Fibroblast of skin of left biceps (primary cell): ENCODE data around the gene MOB3A.
"Not testable (repeated sequence)": the region's sequence is repeated elsewhere in the genome, so short reads cannot be mapped to it uniquely, and the experiment has no call there.

Experiments used
- DNase-seq, 2 experiments: peaks; one replicate each; pipeline ENCODE4 v3.0.0-alpha.2; 2013; ENCODE audit warnings: low read depth in 2 of 2

The MOB3A gene

DNA sequence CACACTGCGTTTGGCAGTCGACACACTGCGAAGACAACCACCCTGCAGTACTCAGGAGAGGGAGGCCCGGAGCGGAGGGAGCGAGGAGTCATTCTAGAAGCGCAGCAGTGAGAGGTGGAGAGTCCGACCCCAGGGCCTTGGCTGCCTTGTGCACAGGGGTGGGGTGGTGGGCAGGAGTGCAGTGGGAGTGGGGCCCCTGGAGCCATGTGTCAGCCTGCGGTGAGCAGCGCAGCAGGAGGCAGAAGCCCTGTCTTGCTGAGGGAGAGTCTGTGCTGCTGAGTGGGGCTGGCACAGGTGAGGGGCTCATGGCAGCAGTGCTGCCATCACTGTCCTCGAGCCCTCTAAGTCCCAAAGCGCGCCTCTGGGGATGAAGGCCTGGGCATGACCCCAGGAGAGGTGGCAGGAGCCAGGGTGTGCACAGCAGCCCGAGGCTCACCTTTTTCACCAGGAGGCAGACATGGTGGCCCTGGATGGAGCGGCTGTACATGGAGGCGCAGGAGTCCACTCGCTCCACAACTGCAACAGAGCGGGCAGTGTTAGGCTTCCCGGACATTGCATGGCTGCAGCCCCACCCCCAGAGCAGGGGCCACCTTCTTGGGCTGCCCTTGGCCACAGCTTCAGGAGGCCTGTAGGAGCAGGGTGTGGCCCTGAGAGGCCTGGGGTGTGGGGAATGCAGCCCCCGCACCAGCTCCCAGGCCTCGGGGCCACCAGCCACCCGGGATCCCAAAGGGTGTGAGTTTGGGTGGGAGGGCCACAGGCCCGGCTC is 12.3 kb upstream of the MOB3A start:
- no peak for DNase-seq

DNA sequence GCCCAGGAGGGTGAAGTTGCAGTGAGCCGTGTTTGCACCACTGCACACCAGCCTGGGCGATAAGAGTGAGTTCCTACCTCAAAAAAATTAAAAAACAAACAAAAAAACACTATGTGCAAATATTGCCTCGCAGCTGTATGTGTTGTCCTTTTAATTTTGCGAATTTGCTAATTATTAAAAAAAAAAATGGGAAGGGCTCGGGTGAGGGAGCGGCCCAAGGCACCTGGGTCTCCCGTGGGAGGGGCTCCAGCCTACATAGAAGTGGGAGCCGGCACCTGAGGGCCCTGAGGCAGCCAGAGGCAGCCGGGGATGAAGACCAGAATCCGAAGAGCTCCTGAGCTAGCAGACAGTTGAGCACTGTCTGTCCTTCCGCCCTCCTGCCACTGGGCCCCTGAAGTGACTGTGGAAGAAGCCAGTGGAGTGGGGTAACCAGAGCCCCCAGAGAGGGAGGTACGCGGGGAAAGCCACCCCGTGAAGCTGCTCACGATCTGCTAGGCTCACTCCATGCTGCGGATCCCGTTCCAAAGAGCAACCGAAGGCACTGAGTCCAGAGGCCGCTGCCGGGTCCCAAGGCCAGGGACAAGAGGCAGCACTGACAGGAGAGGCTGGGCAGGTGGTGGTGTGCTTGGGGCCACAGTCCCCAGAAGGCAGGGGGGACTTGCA is 7.0 kb upstream of the MOB3A start:
- DNase-seq: no peak

DNA sequence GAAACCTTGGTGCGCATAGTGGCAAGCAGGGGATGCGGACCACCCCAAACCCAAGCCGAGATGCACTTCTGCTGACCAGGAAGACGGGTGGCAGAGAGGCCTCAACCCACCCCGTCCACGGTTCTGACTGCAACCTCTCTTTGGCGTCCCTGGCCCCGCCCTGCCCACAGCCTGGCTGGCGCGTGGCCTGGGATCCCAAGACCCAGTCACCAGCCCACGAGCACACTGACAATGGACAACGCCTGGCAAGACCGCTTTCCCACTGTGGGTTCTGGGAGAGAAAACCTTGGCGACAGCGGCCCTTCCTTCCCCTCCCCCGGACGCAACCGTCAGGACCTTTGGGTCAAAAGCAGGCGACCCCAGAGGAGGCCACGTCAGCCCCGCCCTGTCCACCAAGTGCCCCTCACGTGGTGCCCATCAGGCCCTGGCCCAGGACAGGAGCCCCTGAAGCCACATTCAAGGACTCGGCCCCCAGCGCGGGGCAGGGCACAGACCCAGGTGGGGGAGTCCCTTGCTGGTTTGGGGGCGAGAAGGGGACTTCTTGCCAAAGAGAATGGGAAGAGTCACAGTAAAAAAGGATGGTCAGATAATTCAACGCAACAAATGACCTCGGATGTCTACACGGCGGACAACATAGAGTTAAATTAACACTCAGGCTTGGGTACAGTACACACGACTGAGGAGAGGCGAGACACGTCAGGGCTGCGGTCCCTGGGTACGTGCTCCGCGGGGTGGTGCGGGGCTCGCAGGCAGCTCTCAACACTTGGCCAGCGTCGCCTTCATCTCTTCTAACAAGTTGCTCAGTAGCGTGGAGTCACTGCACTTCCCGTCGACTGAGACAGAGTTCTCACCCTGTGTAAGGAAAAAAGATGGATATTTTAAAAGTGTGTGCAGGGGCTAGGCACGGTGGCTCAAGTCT is 5.5 kb upstream of the MOB3A start:
- no peak for DNase-seq

DNA sequence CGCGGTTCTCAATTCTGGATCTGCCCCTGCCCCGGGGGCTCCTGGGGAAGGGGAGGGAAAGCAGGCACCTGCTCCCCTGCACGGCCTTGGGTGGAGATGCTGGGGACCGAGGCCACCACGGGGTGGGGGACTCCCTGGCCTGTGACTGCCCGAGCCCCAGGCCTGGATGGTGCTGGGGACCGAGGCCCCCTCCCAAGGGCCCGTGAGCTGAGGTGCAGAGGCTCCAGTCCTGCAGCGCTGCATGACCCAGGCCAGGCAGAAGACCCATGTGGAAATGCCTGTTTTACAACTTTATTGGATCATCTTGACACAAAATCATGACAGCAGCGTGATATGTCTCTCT is 4.6 kb upstream of the MOB3A start:
- DNase-seq: no peak

DNA sequence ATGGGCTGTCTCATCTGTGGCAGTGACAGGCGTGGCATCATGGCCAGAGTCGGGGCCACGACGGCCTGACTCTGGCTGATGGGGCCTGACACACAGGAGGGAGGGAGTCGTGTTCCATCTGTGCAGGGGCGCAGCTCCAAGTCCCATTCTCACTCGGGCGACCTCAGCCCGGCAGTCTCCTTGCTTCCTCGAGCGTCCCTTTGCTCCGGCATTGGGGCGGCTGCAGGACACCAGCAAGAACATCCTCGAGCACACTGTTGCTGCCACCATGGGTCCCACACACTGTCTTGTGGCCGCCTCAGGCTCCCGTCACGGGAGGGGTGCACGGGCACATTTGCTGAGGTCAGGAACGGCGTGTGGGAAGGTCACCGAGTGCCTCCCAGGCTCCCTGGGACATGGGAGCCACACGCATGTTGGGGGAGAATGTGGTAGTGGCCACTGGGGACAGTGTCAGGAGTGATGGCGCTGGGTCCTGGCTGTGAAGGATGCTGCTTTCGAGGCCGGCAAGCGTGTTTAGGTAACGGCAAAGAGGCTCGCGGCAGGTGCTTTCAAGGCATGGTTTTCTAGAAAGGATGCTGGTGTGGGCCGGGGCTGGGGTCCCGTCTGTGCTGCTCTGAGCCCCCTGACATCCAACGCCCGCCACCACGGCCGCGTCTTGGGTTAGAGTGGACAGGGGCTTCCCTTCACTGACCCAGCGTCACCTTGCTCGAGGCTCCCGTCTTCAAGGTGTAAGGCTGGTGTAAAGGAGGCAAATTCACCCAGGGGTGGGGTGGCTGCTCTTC is 4.0 kb upstream of the MOB3A start:
- no peak for DNase-seq

DNA sequence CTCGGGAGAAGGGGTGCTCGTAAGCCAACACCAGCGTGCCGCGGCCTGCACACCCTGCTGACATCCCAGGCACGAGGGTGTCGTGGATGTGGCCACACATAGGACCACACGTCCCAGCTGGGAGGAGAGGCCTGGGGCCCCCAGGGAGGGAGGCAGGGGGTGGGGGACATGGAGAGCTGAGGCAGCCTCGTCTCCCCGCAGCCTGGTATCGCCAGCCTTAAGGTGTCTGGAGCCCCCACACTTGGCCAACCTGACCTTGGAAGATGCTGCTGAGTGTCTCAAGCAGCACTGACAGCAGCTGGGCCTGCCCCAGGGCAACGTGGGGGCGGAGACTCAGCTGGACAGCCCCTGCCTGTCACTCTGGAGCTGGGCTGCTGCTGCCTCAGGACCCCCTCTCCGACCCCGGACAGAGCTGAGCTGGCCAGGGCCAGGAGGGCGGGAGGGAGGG is 3.0 kb upstream of the MOB3A start:
- DNase-seq: no peak

DNA sequence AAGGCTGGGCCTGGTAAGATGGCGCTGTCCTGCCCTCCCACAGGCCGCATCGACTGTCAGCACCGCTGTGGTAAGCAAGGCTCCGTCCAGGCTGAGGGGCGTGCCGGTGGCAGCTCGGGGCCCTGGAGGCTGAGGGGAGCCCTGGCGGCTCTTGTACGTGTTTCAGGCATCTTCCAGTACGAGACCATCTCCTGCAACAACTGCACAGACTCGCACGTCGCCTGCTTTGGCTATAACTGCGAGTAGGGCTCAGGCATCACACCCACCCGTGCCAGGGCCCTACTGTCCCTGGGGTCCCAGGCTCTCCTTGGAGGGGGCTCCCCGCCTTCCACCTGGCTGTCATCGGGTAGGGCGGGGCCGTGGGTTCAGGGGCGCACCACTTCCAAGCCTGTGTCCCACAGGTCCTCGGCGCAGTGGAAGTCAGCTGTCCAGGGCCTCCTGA is 1.8 kb upstream of the MOB3A start:
- DNase-seq: no peak

DNA sequence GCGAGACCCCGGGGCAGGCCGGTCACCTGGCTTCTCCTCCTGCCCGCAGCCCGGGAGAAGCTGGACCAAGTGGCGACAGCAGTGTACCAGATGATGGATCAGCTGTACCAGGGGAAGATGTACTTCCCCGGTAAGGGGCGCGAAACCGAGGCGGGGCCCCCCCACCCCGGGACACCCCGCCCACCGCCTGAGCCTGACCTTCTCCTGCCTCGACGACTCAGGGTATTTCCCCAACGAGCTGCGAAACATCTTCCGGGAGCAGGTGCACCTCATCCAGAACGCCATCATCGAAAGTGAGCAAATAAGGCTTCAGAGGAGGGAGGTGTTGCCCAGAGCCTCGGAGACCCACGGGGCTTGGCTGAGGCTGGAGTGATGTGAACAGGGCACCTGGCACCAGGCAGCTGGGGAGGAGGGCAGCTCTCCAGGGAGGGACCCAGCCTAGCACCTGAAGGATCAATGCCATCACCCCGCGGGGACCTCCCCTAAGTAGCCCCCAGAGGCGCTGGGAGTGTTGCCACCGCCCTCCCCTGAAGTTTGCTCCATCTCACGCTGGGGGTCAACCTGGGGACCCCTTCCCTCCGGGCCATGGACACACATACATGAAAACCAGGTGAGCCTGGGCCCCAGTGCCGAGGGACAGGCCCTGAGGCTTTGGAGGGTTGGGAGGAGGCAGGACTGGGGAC is 1.2 kb upstream of the MOB3A start:
- no peak for DNase-seq

DNA sequence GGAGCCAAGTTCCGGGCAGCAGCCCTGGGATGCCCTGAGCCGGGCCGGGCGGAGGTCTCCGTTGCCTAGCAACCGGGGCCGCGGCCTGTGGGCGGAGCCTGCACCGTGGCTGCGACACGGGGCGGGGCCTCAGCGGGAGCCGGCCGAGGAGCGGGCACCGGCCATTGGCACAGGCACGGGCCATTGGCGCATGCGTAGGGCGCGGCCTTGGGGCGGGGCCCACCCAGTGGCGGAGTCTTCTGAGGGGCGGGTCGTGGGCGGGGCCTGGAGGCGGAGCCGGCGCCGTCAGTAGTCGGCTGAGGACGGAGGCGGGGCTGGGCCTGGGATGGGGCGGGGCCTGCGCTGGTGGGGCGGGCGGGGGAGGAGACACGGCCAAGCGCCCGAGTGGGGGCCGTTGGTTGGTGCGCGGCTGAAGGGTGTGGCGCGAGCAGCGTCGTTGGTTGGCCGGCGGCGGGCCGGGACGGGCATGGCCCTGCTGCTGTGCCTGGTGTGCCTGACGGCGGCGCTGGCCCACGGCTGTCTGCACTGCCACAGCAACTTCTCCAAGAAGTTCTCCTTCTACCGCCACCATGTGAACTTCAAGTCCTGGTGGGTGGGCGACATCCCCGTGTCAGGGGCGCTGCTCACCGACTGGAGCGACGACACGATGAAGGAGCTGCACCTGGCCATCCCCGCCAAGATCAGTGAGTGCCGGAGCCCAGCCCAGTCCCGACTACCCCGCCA is 515 bp upstream of the MOB3A start, which contains the start of gene IZUMO4:
TSS of gene IZUMO4 (plus strand) at position 436 of the 723 bp plus-strand sequence. CDS start at position 467, 31 bp downstream.
- peak; percentile 92 to 94 for DNase-seq

DNA sequence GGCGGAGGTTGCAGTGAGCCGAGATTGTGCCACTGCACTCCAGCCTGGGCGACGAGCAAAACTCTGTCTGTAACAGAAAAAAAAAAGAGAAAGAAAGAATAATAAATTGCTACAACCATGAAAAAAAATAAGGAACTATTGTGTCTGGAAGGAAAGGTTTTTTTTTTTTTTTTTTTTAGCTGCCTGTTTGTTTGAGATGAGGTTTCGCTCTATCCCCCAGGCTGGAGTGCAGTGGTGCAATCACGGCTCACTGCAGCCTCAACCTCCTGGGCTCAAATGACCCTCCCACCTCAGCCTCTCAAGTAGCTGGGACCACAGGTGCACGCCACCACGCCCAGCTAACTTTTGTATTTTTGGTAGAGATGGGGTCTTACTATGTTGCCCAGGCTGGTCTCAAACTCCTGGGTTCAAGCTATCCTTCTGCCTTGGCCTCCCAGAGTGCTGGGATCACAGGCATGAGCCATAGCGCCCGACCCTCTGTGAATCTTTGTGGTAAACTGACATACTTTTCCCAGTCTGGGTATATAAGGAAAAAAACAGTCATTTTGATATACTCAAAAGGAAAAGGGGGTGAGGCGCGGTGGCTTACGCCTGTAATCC is 4.1 kb downstream of the MOB3A start:
- not testable (repeated sequence) for DNase-seq

DNA sequence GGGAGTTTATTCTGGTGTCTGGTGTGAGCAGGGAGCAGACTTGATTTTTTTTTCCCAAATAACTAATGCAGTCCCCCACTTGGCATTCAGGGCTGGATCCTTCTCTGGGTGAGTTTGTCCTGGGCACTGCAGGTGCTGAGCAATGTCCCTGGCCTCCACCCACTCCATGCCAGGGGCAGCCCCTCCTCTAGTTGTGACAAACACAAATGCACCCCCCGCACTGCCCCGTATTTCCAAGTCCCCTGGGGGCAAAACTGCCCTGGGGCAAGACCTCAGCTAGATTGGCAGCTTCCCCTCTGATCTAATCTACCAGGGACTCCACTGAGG is 6.4 kb downstream of the MOB3A start:
- DNase-seq: no peak

DNA sequence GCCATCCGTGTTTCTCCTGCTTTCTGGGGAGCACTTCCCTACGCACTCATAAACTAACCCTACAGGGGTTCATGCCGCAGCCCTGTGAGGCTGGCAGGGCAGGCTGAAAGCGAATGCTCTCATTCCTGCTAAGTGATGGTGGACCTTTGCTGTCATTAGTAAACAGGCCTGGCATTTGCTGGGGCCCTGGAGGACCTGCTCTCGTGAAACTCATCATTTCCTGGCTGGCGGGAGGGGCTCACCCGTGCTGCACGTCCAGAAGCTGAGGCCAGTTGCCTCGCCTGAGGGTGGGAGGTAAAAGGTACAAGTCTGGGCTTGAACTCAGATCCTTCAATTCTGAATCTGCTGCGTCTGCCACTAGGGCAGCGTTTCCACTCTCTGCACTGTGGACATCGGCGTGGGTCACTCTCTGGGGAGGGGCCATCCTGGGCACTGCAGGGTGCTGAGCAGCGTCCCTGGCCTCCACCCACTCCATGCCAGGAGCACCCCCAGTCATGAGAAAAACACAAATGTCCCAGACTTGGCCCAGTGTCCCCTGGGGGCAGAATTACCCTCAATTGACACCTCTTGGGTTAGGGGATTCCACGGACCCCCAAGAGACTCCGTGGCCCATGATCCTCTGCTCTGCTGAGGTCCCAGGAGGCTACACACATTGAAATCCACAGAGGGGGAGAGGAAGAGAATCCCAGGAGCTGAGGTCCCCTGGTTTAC is 7.0 kb downstream of the MOB3A start:
- no peak for DNase-seq

DNA sequence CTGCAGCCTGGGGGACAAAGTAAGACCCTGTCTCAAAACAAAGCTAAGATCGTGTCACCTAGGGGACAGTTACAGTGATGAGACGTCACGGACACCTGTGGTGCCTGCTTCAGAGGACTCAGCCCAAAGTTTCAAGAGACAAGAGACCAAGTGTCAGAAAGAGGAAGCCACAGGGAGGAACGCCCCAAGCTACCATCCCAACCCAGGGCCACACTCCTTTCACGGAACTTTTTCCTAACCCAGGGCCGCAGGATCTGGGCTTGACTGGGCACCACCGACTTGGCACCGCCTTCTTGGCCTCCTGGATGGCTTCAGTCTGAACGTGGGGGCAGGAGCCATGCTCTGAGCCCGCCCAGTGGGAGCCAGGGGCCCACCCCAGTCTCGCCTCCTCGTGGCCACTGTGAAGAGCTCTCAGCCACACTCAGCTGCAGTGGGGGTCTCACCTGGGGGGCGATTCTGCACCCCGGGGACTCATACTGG is 8.5 kb downstream of the MOB3A start:
- no peak for DNase-seq

DNA sequence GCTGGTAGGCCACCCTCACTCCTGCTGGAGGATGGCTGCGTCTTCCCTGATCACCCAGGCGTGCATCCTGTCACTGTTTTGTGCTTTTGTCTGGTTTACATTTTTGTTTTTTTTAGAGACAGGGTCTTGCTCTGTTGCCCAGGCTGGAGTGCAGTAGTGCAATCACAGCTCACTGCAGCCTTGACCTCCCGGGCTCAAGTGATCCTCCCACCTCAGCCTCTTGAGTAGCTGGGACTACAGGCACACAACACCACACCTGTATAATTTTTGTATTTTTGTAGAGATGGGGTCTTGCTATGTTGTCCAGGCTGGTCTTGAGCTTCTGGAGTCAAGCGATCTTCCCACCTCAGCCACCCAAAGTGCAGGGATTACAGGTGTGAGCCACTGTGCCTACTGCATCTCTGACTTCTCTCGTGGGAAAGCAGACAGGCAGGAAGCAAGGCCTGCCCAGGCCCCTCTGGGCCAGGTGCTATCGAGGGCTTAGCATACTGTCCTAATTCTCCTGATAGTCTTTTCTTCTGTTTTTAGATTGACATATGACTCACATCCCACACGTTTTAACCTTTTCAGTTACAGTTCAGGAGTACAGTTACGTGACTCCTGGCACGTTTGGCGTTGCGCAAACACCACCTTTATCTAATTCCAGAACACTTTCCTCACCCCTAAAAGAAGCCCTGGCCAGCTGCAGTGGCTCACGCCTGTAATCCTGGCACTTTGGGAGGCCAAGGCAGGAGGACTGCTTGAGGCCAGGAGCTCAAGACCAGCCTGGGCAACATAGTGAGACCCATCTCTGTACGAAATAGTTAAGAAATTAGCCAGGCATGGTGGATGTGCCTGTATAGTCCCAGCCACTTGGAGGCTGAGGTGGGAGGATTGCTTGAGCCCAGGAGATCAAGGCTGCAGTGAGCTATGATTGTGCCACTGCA is 9.2 kb downstream of the MOB3A start:
- DNase-seq: not testable (repeated sequence)

DNA sequence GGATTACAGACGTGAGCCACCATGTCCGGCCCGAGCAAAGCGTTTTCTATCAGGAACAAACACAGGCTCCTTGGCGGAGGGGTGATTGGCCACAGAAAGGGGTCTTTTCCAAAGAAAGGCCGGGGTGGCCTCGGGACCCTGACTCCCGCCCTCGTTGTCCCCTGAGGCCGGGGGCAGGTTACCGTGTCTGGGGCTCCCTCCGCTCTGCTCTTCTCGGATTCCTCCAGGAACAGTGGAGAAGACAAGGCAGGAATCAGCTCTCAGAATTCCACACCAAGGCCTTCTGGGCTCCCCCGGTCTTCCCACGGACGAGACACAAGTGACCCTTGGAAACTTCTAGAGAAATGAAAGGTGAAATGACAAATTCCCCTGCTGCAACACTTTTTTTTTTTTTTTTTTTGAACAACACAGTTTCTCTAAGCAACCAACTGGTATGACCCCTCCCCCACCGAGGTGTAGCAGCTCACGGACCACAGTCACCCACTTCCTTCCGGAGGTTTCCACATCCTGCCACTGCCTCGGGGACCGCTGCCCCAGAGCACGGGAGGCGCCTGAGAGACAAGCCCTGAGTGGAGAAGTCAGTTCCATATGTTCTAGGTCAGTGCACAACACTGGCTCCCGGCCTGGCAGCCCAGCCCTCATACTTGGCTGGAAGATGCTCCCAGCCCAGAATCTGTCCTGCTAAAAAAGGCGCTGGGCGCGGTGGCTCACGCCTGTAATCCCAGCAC is 11.0 kb downstream of the MOB3A start:
- no peak for DNase-seq

DNA sequence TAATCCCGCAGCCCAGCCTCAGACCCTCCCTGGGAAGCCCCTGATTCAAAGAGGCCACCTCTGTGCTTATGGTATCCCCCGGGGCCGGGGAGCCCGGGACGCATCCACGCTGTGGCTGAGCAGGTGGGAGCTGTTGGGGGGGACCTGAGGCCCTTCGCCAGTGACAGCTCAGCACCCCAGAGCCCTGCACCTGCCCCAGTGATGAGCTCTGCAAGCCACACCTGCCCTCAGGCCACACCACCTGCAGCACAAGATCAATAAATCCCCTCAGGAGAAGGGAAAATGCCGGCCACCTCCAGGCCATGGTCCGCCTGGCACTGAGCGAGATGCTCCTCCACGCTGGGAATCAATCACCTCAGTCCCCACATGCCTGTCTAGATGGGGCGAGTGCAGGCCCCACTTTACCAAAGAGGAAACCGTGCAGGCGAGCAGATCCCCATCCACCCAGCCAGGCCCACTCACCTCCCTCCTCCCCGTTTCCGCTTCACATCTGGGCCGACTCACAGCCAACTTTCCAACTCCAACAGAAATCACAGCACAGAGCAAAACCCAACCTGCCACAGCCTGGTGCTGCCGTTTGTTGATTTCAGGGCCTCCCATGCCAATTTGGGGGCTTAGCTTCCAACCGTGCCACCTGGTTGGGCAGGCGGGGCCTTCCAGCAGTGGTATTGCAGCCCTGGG is 12.8 kb downstream of the MOB3A start:
- DNase-seq: no peak
